Endothelial cell of umbilical vein (primary cell): ENCODE results near the gene MCEMP1. TPM values are rescaled to one million over a fixed set of nuclear protein-coding genes. Genes with fewer than 3 reads are reported as not detected.

Experiments
- BruUV-seq: library from RNA; stranded (reverse); fragments of 400-500 nt; replicated peaks from 2 replicates; lab custom pipeline; 2021; lab: Mats Ljungman, UMichigan
- CTCF ChIA-PET: fragments of 300-600, 350-600 bp; sonication (Branson Sonifier 250); formaldehyde crosslinking; loops from one replicate; lab custom pipeline; 2021; ENCODE audit warnings: antibody characterized with exemption, inconsistent platforms; lab: Charles Lee
- POLR2A ChIA-PET: fragments of 300-600, 350-600 bp; sonication (Branson Sonifier 250); formaldehyde crosslinking; loops from one replicate; lab custom pipeline; 2021; ENCODE audit warnings: antibody characterized with exemption, inconsistent platforms; lab: Charles Lee
- DNase-seq: peaks from one replicate; pipeline ENCODE4 v3.0.0-alpha.2; 2011; ENCODE audit warnings: low read depth, low spot score
- FAIRE-seq: peaks from 2 replicates; lab custom pipeline; 2011; peaks lifted over from hg19 to GRCh38; lab: Jason Lieb, UNC
- H2AFZ ChIP-seq: 2 replicates; pipeline ENCODE4 v1.6.0; 2012; ENCODE audit warnings: low read depth, low read length, control low read depth, inconsistent platforms
- H3K27ac ChIP-seq: 2 replicates; pipeline ENCODE4 v1.5.1; 2011; ENCODE audit warnings: low read depth, mild to moderate bottlenecking, control low read depth, low read length, moderate library complexity; ENCODE audit not compliant: insufficient read depth
- H3K27me3 ChIP-seq, 2 experiments: 2 replicates each; pipeline versions ENCODE4 v1.6.0 to v1.6.1; 2011; ENCODE audit warnings: low read length in 2 of 2, mixed read lengths in 1 of 2; ENCODE audit not compliant: control insufficient read depth in 2 of 2, insufficient read depth in 2 of 2
- H3K36me3 ChIP-seq, 2 experiments: 2 replicates in 1 of 2; 3 replicates in 1 of 2; pipeline ENCODE4 v1.5.1; 2011; ENCODE audit warnings: low read length in 2 of 2, mild to moderate bottlenecking in 1 of 2, moderate library complexity in 1 of 2; ENCODE audit not compliant: control insufficient read depth in 2 of 2, insufficient read depth in 2 of 2; ENCODE audit errors: extremely low read depth in 1 of 2
- H3K4me1 ChIP-seq: 3 replicates; pipeline ENCODE4 v1.5.1; 2011; ENCODE audit warnings: mild to moderate bottlenecking, low read length; ENCODE audit not compliant: control insufficient read depth, insufficient read depth; ENCODE audit errors: extremely low read depth
- H3K4me2 ChIP-seq: 2 replicates; pipeline ENCODE4 v1.6.1; 2011; ENCODE audit warnings: low read length, control low read depth, mixed read lengths; ENCODE audit not compliant: insufficient read depth
- H3K4me3 ChIP-seq, 3 experiments: fragments of 200-600 bp in 1 of 3; sonication (generic), shearing (Covaris generic) in 1 of 3; replicated peaks in 1 of 3; 2 replicates each; pipeline ENCODE4 v1.5.1; 2011 to 2016; ENCODE audit warnings: control low read depth in 3 of 3, low read length in 3 of 3, mild to moderate bottlenecking in 2 of 3, inconsistent platforms in 1 of 3, low read depth in 1 of 3, moderate library complexity in 1 of 3; ENCODE audit not compliant: insufficient read depth in 1 of 3
- H3K79me2 ChIP-seq: 2 replicates; pipeline ENCODE4 v1.6.0; 2012; ENCODE audit warnings: low read length, inconsistent platforms; ENCODE audit not compliant: control insufficient read depth, insufficient read depth
- H3K9ac ChIP-seq: replicated peaks from 2 replicates; pipeline ENCODE3; 2011; ENCODE audit warnings: low read length, control low read depth; ENCODE audit not compliant: insufficient read depth; ENCODE audit errors: extremely low read depth
- H3K9me1 ChIP-seq: replicated peaks from 3 replicates; pipeline ENCODE4 v1.6.0; 2011; ENCODE audit warnings: mild to moderate bottlenecking, low read length; ENCODE audit not compliant: control insufficient read depth, insufficient read depth; ENCODE audit errors: extremely low read depth
- H3K9me3 ChIP-seq: replicated peaks from 2 replicates; pipeline ENCODE4 v1.5.1; 2012; ENCODE audit warnings: low read length, inconsistent platforms; ENCODE audit not compliant: control insufficient read depth, insufficient read depth
- H4K20me1 ChIP-seq: replicated peaks from 2 replicates; pipeline ENCODE3; 2011; ENCODE audit warnings: mild to moderate bottlenecking, low read length; ENCODE audit not compliant: control insufficient read depth, insufficient read depth; ENCODE audit errors: extremely low read depth
- EZH2 ChIP-seq: IDR thresholded peaks from 2 replicates; pipeline ENCODE4 v1.6.1; 2012; ENCODE audit warnings: borderline replicate concordance, low read depth, mild to moderate bottlenecking, moderate library complexity, low read length, inconsistent platforms; ENCODE audit not compliant: severe bottlenecking
- FOS ChIP-seq: IDR thresholded peaks from 2 replicates; pipeline ENCODE4 v1.6.1; 2011; ENCODE audit warnings: mild to moderate bottlenecking, low read length, moderate library complexity, borderline replicate concordance; ENCODE audit not compliant: insufficient read depth
- GATA2 ChIP-seq: IDR thresholded peaks from 2 replicates; pipeline ENCODE4 v1.7.0; 2011; ENCODE audit warnings: low read depth, mild to moderate bottlenecking, moderate library complexity, mixed read lengths, low read length; ENCODE audit not compliant: insufficient read length, insufficient read depth
- JUN ChIP-seq: IDR thresholded peaks from 2 replicates; pipeline ENCODE4 v1.6.1; 2011; ENCODE audit warnings: borderline replicate concordance, low read depth; ENCODE audit not compliant: insufficient read length, insufficient read depth
- MYC ChIP-seq: IDR thresholded peaks from one replicate; pipeline ENCODE4 v1.6.1; 2011; ENCODE audit warnings: mild to moderate bottlenecking, low read depth, low read length
- POLR2A ChIP-seq: IDR thresholded peaks from 2 replicates; pipeline ENCODE4 v1.6.1; 2012; ENCODE audit warnings: low read depth, mild to moderate bottlenecking, control low read depth, low read length
- POLR2AphosphoS5 ChIP-seq: IDR thresholded peaks from 2 replicates; pipeline ENCODE4 v1.6.1; 2012; ENCODE audit warnings: low read depth, mild to moderate bottlenecking, control low read depth, low read length, moderate library complexity; ENCODE audit not compliant: insufficient read depth
- dilution Hi-C: fragments of 300-500 bp; cut with MboI; formaldehyde crosslinking; loops from one replicate; pipeline ENCODE4 v1.15.0; 2019; ENCODE audit warnings: low sequenced_read_pairs; ENCODE audit not compliant: extremely low pct_ligation_motif_present
- intact Hi-C: fragments of 100-400 bp; cut with micrococcal nuclease; formaldehyde crosslinking; loops from one replicate; pipeline ENCODE4 v1.10.0; 2022
- polyA plus RNA-seq, 4 experiments: library from polyadenylated mRNA; depleted of rRNA in 3 of 4; stranded (reverse) in 3 of 4; unstranded in 1 of 4; fragments of >200 nt; gene quantifications; 2 replicates each; pipeline versions ENCODE4 v1.2.1 to v1.2.3, GENCODE V29; 2011 to 2012; ENCODE audit warnings: missing spikeins in 1 of 4
- total RNA-seq: library from RNA; stranded (reverse); gene quantifications from 2 replicates; pipeline ENCODE4 v1.2.3, GENCODE V29; 2021
- TF ChIP-seq, protein P1 (sequence below): IDR thresholded peaks from 2 replicates; pipeline ENCODE4 v1.6.1; 2011; ENCODE audit not compliant: insufficient read depth, insufficient read length
- TF ChIP-seq, protein P2 (sequence below), 2 donors: IDR thresholded peaks; 1 replicate in 1 of 2; 2 replicates in 1 of 2; pipeline ENCODE4 v1.5.1; 2011; ENCODE audit warnings: low read length in 2 of 2, mild to moderate bottlenecking in 2 of 2, moderate library complexity in 2 of 2, control low read depth in 1 of 2, inconsistent platforms in 1 of 2, low read depth in 1 of 2; ENCODE audit not compliant: insufficient read depth in 1 of 2; ENCODE audit errors: extremely low read depth in 1 of 2

The MCEMP1 gene
- total and polyA plus RNA-seq, 2 donors (not counting 3 experiments of a cell fraction or from before 2014, with no cell fraction given): not detected

- no peak overlapping the region for H2AFZ ChIP-seq
- BruUV-seq: no TSS peak
- intact Hi-C loops (no loop called here), dilution Hi-C loops (no loop called here)
- ChIA-PET CTCF (interaction anchor here (1.9 to 2.3 kb wide), 2 partner anchors 9 to 38 kb away, joined by 7 to 8 read pairs; partner anchors contain the start of gene TRAPPC5), POLR2A (interaction anchor here (0.7 kb wide), 1 partner anchor 189 kb away, joined by 3 read pairs; no protein-coding TSS in a partner anchor)
- no peak overlapping the region for H3K27ac ChIP-seq
- H3K4me3 ChIP-seq: no peak overlapping the region
- H3K4me2 ChIP-seq: no peak overlapping the region
- no peaks in the 10 kb centered on the region for H4K20me1 ChIP-seq
- H3K9me3 ChIP-seq: no peaks in the 10 kb centered on the region
- no peak for TF ChIP-seq GATA2
- no peak for TF ChIP-seq POLR2AphosphoS5
- no peak for TF ChIP-seq EZH2
- TF ChIP-seq JUN: no peak
- TF ChIP-seq MYC: no peak
- TF ChIP-seq FOS: no peak
- TF ChIP-seq, protein P1, sequence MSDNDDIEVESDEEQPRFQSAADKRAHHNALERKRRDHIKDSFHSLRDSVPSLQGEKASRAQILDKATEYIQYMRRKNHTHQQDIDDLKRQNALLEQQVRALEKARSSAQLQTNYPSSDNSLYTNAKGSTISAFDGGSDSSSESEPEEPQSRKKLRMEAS: no peak
- TF ChIP-seq POLR2A: no peak
- TF ChIP-seq, protein P2, sequence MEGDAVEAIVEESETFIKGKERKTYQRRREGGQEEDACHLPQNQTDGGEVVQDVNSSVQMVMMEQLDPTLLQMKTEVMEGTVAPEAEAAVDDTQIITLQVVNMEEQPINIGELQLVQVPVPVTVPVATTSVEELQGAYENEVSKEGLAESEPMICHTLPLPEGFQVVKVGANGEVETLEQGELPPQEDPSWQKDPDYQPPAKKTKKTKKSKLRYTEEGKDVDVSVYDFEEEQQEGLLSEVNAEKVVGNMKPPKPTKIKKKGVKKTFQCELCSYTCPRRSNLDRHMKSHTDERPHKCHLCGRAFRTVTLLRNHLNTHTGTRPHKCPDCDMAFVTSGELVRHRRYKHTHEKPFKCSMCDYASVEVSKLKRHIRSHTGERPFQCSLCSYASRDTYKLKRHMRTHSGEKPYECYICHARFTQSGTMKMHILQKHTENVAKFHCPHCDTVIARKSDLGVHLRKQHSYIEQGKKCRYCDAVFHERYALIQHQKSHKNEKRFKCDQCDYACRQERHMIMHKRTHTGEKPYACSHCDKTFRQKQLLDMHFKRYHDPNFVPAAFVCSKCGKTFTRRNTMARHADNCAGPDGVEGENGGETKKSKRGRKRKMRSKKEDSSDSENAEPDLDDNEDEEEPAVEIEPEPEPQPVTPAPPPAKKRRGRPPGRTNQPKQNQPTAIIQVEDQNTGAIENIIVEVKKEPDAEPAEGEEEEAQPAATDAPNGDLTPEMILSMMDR (IDR thresholded peaks at IDR 0.05; ENCODE audit: extremely low read depth in 1 of 2, insufficient read depth in 1 of 2, low read depth in 1 of 2, low read length in 2 of 2): no peak
- DNase-seq: no peak
- no peak overlapping the region for H3K9ac ChIP-seq
- no peaks in the 10 kb centered on the region for H3K79me2 ChIP-seq
- H3K4me1 ChIP-seq: peaks cover 4% of the 10 kb centered on the region
- H3K36me3 ChIP-seq: no peaks in the 10 kb centered on the region
- no peak for FAIRE-seq
- no peaks in the 10 kb centered on the region for H3K27me3 ChIP-seq
- no peaks in the 10 kb centered on the region for H3K9me1 ChIP-seq
Measured at GRCh38 chr19:7642295-7643030, 34.4 kb upstream of the MCEMP1 start.
